Ishikawa (cell line): ENCODE results near the gene GNAI1.

Experiments
- CEBPB ChIP-seq: IDR thresholded peaks from 2 replicates; pipeline ENCODE4 v1.6.1; 2012
- CREB1 ChIP-seq: IDR thresholded peaks from 2 replicates; pipeline ENCODE4 v1.6.1; 2012; ENCODE audit warnings: low read depth
- EGR1 ChIP-seq: IDR thresholded peaks from 2 replicates; pipeline ENCODE4 v1.6.1; 2012
- EP300 ChIP-seq: IDR thresholded peaks from 2 replicates; pipeline ENCODE4 v1.6.1; 2012; ENCODE audit warnings: borderline replicate concordance
- FOXM1 ChIP-seq: IDR thresholded peaks from 2 replicates; pipeline ENCODE4 v1.6.1; 2012; ENCODE audit warnings: low read depth, borderline replicate concordance
- NFIC ChIP-seq: IDR thresholded peaks from 2 replicates; pipeline ENCODE4 v1.6.1; 2012
- RAD21 ChIP-seq: IDR thresholded peaks from 2 replicates; pipeline ENCODE4 v1.6.1; 2012; ENCODE audit warnings: low read depth
- TAF1 ChIP-seq: IDR thresholded peaks from 2 replicates; pipeline ENCODE4 v1.6.1; 2012; ENCODE audit warnings: low read depth, mild to moderate bottlenecking
- TCF12 ChIP-seq: IDR thresholded peaks from 2 replicates; pipeline ENCODE4 v1.6.1; 2012; ENCODE audit warnings: low read depth
- TEAD4 ChIP-seq: IDR thresholded peaks from 2 replicates; pipeline ENCODE4 v1.6.1; 2012
- YY1 ChIP-seq: IDR thresholded peaks from 2 replicates; pipeline ENCODE4 v1.6.1; 2012; ENCODE audit warnings: low read depth
- ZBTB7A ChIP-seq: IDR thresholded peaks from 2 replicates; pipeline ENCODE4 v1.6.1; 2012; ENCODE audit warnings: low read depth
- TF ChIP-seq, protein P1 (sequence below): IDR thresholded peaks from 2 replicates; pipeline ENCODE4 v1.6.1; 2012; ENCODE audit warnings: low read depth, mild to moderate bottlenecking
- TF ChIP-seq, protein P2 (sequence below): IDR thresholded peaks from 2 replicates; pipeline ENCODE4 v1.6.1; 2012
- TF ChIP-seq, protein P3 (sequence below): IDR thresholded peaks from 2 replicates; pipeline ENCODE4 v1.6.1; 2012

Gene GNAI1

DNA sequence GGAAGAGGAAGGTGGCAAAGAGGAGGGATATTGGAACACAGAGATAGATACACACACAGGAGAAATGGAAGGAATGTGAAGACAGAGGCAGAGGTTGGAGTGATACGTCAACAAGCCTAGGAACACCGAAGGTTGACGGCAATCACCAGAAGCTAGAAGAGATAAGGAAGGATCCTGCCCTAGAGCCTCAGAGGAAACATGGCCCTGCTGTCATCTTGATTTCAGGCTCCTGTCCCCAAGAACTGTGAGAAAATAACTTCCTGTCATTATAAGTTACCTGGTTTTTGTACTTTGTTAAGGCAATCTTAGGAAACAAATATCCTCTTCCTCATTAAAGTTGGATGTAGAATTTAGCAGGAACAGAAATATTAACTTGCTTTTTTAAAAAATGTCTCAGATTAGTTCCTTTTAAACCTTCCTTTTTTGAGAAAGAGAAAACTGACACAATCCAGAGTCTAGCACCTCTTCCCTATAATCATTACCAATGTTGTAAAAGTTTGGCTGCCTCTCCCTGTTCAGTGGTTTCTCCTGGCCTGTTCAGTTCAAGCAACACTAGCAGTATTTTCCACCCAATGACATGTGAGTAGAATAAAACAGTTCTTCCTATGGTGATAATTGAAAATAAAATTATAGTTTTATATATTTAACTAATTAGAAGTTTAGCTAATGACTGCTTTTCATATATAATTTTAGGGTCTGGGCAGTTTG, 28.8 kb upstream of the GNAI1 start:
- TF ChIP-seq FOXM1: no peak
- TF ChIP-seq CEBPB: no peak
- TF ChIP-seq ZBTB7A: no peak
- TF ChIP-seq YY1: no peak
- TF ChIP-seq, protein P1, sequence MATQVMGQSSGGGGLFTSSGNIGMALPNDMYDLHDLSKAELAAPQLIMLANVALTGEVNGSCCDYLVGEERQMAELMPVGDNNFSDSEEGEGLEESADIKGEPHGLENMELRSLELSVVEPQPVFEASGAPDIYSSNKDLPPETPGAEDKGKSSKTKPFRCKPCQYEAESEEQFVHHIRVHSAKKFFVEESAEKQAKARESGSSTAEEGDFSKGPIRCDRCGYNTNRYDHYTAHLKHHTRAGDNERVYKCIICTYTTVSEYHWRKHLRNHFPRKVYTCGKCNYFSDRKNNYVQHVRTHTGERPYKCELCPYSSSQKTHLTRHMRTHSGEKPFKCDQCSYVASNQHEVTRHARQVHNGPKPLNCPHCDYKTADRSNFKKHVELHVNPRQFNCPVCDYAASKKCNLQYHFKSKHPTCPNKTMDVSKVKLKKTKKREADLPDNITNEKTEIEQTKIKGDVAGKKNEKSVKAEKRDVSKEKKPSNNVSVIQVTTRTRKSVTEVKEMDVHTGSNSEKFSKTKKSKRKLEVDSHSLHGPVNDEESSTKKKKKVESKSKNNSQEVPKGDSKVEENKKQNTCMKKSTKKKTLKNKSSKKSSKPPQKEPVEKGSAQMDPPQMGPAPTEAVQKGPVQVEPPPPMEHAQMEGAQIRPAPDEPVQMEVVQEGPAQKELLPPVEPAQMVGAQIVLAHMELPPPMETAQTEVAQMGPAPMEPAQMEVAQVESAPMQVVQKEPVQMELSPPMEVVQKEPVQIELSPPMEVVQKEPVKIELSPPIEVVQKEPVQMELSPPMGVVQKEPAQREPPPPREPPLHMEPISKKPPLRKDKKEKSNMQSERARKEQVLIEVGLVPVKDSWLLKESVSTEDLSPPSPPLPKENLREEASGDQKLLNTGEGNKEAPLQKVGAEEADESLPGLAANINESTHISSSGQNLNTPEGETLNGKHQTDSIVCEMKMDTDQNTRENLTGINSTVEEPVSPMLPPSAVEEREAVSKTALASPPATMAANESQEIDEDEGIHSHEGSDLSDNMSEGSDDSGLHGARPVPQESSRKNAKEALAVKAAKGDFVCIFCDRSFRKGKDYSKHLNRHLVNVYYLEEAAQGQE: no peak
- no peak for TF ChIP-seq TCF12

DNA sequence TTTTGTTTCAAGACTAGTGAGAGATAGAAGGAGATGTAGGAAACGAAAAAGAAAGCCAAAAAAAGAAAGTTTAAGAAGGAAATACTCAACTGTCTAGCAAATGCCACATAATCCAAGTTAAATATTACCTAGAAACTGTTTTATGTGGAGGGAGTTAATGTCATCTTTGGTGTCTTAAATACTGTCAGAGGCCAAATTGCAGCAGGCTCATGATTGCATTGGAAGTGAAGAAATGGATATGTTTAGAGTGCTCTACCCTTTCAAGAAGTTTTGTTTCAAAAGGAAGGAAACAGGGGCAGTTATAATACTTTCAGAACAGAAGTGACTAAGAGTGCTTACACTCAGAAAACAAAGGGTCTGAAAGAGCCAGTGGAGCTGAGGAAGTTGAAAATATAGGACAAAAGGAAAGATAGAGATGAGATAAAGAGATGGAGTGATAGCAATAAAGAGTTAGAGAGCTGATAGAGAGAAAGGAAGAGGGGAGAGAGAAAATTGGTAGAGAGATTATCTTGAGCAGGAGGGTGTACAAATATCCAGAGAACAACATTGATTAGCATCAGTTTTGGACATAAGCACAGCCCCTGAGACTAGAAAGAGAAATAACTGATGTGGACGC, 28.0 kb upstream of the GNAI1 start:
- TF ChIP-seq RAD21 (no peak), CEBPB (no peak), EP300 (no peak), YY1 (no peak), TEAD4 (no peak), ZBTB7A (no peak), TAF1 (no peak), TCF12 (no peak), NFIC (no peak), CREB1 (no peak), EGR1 (no peak), FOXM1 (no peak)
- TF ChIP-seq, protein P2, sequence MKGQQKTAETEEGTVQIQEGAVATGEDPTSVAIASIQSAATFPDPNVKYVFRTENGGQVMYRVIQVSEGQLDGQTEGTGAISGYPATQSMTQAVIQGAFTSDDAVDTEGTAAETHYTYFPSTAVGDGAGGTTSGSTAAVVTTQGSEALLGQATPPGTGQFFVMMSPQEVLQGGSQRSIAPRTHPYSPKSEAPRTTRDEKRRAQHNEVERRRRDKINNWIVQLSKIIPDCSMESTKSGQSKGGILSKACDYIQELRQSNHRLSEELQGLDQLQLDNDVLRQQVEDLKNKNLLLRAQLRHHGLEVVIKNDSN: no peak
- TF ChIP-seq, protein P3, sequence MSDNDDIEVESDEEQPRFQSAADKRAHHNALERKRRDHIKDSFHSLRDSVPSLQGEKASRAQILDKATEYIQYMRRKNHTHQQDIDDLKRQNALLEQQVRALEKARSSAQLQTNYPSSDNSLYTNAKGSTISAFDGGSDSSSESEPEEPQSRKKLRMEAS: no peak
- TF ChIP-seq, protein P1: no peak

DNA sequence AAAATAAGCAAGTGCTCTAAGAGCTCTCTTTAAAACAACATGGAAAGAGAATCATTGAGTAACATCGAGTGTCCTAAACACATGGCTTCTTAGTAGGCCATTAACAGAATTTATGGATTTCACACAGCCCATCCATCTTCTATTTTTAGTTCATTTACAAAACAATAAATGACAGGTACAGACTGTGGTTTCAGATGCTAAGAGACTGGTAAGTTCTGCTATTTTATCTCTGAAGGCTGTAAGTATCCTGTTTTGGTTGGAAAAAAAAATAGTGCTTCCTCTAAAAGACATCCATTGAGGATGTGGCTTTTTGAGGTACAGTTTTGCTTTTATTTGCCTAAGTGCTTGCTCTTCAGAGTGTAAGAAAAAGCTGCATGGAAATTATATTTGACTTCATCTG, 27.4 kb upstream of the GNAI1 start:
- no peak for TF ChIP-seq NFIC
- no peak for TF ChIP-seq CEBPB
- TF ChIP-seq, protein P1: no peak
- TF ChIP-seq FOXM1: no peak
- TF ChIP-seq, protein P2: no peak
- TF ChIP-seq TEAD4: no peak
- no peak for TF ChIP-seq CREB1
- TF ChIP-seq TCF12: no peak
- TF ChIP-seq EP300: no peak
- TF ChIP-seq, protein P3: no peak
- no peak for TF ChIP-seq TAF1
- TF ChIP-seq ZBTB7A: no peak
- TF ChIP-seq YY1: no peak
- no peak for TF ChIP-seq EGR1
- TF ChIP-seq RAD21: no peak

DNA sequence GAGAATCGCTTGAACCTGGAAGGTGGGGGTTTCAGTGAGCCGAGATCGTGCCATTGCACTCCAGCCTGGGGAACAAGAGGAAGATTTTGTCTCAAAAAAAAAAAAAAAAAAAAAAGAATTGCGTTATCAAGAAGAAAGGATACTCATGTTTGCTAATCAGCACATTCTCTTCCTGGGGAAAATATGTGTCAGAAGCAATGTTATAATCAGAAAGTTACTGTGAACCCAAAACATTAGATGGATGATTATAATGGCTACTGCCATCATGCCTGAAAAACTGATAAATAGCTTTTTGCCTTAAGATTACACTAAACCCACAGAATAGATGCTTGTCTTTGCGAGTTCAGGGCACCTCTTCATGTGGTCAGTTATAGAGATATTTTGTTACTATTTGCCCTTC, 24.3 kb upstream of the GNAI1 start:
- no peak for TF ChIP-seq TCF12
- no peak for TF ChIP-seq EP300
- no peak for TF ChIP-seq TAF1
- no peak for TF ChIP-seq NFIC
- TF ChIP-seq, protein P2: no peak
- TF ChIP-seq, protein P3: no peak
- no peak for TF ChIP-seq YY1
